HepG2 (cell line): ENCODE data around the gene MYOZ1. TPM values are rescaled to one million over a fixed set of nuclear protein-coding genes. Genes with fewer than 3 reads are reported as not detected.

Source experiments
- AFF4 ChIP-seq: sonication (generic); formaldehyde crosslinking; IDR thresholded peaks from 2 replicates; pipeline ENCODE4 v1.4.0; 2020; ENCODE audit warnings: missing genetic modification reagents
- CCDC6 ChIP-seq: sonication (generic); formaldehyde crosslinking; IDR thresholded peaks from 2 replicates; pipeline ENCODE4 v1.8.1; 2022; ENCODE audit warnings: mild to moderate bottlenecking, missing genetic modification reagents, moderate library complexity
- CHD4 ChIP-seq: fragments of 200-600 bp; sonication (generic); IDR thresholded peaks from 2 replicates; pipeline ENCODE4 v1.7.0; 2017; ENCODE audit warnings: mild to moderate bottlenecking, low read length, borderline replicate concordance
- FOXO4 ChIP-seq: sonication (generic); formaldehyde crosslinking; conservative IDR thresholded peaks from 2 replicates; pipeline ENCODE4 v1.8.1; 2023; ENCODE audit warnings: missing genetic modification reagents
- HMGA1 ChIP-seq: sonication (generic); formaldehyde crosslinking; conservative IDR thresholded peaks from 2 replicates; pipeline ENCODE4 v1.4.0; 2020; ENCODE audit warnings: missing genetic modification reagents
- ISL2 ChIP-seq: sonication (generic); formaldehyde crosslinking; IDR thresholded peaks from 2 replicates; pipeline ENCODE4 v1.5.0; 2020; ENCODE audit warnings: missing genetic modification reagents
- JUNB ChIP-seq: sonication (generic); formaldehyde crosslinking; IDR thresholded peaks from 2 replicates; pipeline ENCODE4 v1.8.0; 2022; ENCODE audit warnings: missing genetic modification reagents, mild to moderate bottlenecking, borderline replicate concordance
- MAFG ChIP-seq: sonication (generic); formaldehyde crosslinking; IDR thresholded peaks from 2 replicates; pipeline ENCODE4 v1.5.1; 2020; ENCODE audit warnings: mild to moderate bottlenecking, missing genetic modification reagents
- REXO4 ChIP-seq: sonication (generic); formaldehyde crosslinking; IDR thresholded peaks from 2 replicates; pipeline ENCODE4 v1.8.0; 2022; ENCODE audit warnings: missing genetic modification reagents, mild to moderate bottlenecking, borderline replicate concordance
- SUZ12 ChIP-seq: fragments of 150-350 bp; IDR thresholded peaks from 2 replicates; pipeline ENCODE4 v1.6.1; 2014; ENCODE audit warnings: low read depth, low read length
- TSC22D2 ChIP-seq: sonication (generic); formaldehyde crosslinking; IDR thresholded peaks from 2 replicates; pipeline ENCODE4 v1.5.1; 2020; ENCODE audit warnings: missing genetic modification reagents, mild to moderate bottlenecking, borderline replicate concordance
- ZNF264 ChIP-seq: sonication (generic); formaldehyde crosslinking; IDR thresholded peaks from 2 replicates; pipeline ENCODE4 v1.4.0; 2020; ENCODE audit warnings: missing genetic modification reagents
- ZNF432 ChIP-seq: sonication (generic); formaldehyde crosslinking; IDR thresholded peaks from 2 replicates; pipeline ENCODE4 v1.5.0; 2020; ENCODE audit warnings: missing genetic modification reagents, mild to moderate bottlenecking, borderline replicate concordance
- ZNF616 ChIP-seq: sonication (generic); formaldehyde crosslinking; IDR thresholded peaks from 2 replicates; pipeline ENCODE4 v1.5.0; 2020; ENCODE audit warnings: low read depth, mild to moderate bottlenecking, missing genetic modification reagents
- ZNF674 ChIP-seq: sonication (generic); formaldehyde crosslinking; IDR thresholded peaks from 2 replicates; pipeline ENCODE4 v1.5.0; 2020; ENCODE audit warnings: low read depth, mild to moderate bottlenecking, missing genetic modification reagents
- ZNF775 ChIP-seq: sonication (generic); formaldehyde crosslinking; IDR thresholded peaks from 2 replicates; pipeline ENCODE4 v1.4.0; 2020; ENCODE audit warnings: missing genetic modification reagents, mild to moderate bottlenecking, moderate library complexity, borderline replicate concordance
- polyA plus RNA-seq, 8 experiments: library from polyadenylated mRNA; depleted of rRNA in 3 of 8; stranded (reverse) in 7 of 8; unstranded in 1 of 8; fragments of >200 nt; fragmentation: Illumina TruSeq in 4 of 8; extraction: Trizol in 4 of 8; gene quantifications; 2 replicates each; pipeline versions ENCODE4 v1.2.1 to v1.2.3, GENCODE V29; 2011 to 2016; ENCODE audit warnings: low read depth in 4 of 8, missing spikeins in 1 of 8, mixed read lengths in 1 of 8; ENCODE audit not compliant: insufficient read depth in 1 of 8
- total RNA-seq, 5 experiments: library from RNA; depleted of rRNA; stranded (reverse); fragments of >200 nt; fragmentation: Illumina TruSeq; extraction: Trizol; gene quantifications; 2 replicates each; pipeline ENCODE4 v1.2.3, GENCODE V29; 2016; ENCODE audit warnings: low read depth in 1 of 5
- TF ChIP-seq, protein P1 (sequence below), 2 experiments: sonication (generic) in 1 of 2; formaldehyde crosslinking in 1 of 2; IDR thresholded peaks; 2 replicates each; pipeline versions ENCODE4 v1.4.0 to v1.6.1; 2018 to 2020; ENCODE audit warnings: missing genetic modification reagents in 2 of 2, borderline replicate concordance in 1 of 2, low read depth in 1 of 2, mild to moderate bottlenecking in 1 of 2, missing biosample characterization in 1 of 2
- TF ChIP-seq, protein P2 (sequence below): sonication (generic); formaldehyde crosslinking; IDR thresholded peaks from 2 replicates; pipeline ENCODE4 v1.8.1; 2023; ENCODE audit warnings: mild to moderate bottlenecking, missing genetic modification reagents
- TF ChIP-seq, protein P3 (sequence below): sonication (generic); formaldehyde crosslinking; IDR thresholded peaks from 2 replicates; pipeline ENCODE4 v1.9.0; 2021; ENCODE audit warnings: missing genetic modification reagents, borderline replicate concordance

MYOZ1 gene
- total and polyA plus RNA-seq, 2 of the 13 experiments (the other 11 are each of a cell fraction or from before 2014, with no cell fraction given) = not detected

DNA sequence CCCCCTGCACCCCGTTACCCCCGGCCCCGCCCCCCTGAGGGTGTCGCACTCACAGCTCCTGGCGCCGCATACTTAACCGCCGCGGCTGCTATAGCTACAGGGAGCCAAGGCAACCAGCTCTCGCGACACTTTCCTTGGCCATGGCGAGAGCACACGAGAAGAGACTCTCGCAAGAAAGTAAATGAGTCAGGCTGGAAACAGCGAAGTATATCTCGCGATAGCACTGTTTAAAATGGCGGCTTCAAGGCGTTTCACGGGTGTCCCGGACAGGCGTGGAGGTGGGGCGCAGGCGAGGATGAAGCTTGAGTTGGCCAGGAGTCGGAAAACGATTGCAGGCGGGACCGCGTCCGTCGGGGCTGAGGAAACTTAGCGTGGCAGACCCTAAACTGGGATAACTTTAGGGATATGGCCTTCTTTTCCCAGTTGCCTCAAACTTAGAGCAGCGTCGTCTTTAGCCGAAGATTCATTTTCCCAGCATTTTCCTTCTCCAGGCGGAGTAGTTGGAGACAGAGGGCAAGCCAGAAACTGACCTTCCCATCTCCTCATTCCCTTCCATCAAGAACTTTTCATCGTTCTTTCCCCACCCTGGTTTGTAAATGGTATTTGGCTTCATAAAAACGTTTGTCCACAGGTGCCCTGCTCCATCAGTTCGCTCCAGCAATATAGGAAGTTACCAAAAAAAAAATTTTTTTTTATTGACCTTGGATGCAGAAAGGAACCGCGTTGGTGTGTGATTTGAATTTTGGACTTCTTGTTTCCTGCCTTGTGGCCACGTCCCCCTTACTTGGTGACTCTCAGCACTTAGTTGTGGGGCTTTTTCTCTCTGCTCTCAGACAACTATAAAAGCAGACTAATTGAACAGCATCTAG is 15.2 kb downstream of the MYOZ1 start (continued):
- no peak for TF ChIP-seq AFF4 (CRISPR knock-in tag)
- TF ChIP-seq TSC22D2 (CRISPR knock-in tag) = no peak
- no peak for TF ChIP-seq ZNF432
- no peak for TF ChIP-seq ISL2 (CRISPR knock-in tag)
- TF ChIP-seq ZNF616 (CRISPR knock-in tag) = peak; percentile 62; the same call in 1 of the 2 replicates
- TF ChIP-seq ZNF775 (CRISPR knock-in tag) = no peak
- TF ChIP-seq FOXO4 (CRISPR knock-in tag) = no peak
- TF ChIP-seq MAFG (CRISPR knock-in tag) = no peak
- no peak for TF ChIP-seq HMGA1
- TF ChIP-seq CCDC6 (CRISPR knock-in tag) = no peak
- no peak for TF ChIP-seq CHD4
- TF ChIP-seq, protein P1, sequence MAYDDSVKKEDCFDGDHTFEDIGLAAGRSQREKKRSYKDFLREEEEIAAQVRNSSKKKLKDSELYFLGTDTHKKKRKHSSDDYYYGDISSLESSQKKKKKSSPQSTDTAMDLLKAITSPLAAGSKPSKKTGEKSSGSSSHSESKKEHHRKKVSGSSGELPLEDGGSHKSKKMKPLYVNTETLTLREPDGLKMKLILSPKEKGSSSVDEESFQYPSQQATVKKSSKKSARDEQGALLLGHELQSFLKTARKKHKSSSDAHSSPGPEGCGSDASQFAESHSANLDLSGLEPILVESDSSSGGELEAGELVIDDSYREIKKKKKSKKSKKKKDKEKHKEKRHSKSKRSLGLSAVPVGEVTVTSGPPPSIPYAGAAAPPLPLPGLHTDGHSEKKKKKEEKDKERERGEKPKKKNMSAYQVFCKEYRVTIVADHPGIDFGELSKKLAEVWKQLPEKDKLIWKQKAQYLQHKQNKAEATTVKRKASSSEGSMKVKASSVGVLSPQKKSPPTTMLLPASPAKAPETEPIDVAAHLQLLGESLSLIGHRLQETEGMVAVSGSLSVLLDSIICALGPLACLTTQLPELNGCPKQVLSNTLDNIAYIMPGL (CRISPR knock-in tag; IDR thresholded peaks at IDR 0.05; ENCODE audit: borderline replicate concordance in 1 of 2, low read depth in 1 of 2) = peak in 1 of 2 experiments; percentile 40; a peak in 2 of 4 replicates
- TF ChIP-seq, protein P2, sequence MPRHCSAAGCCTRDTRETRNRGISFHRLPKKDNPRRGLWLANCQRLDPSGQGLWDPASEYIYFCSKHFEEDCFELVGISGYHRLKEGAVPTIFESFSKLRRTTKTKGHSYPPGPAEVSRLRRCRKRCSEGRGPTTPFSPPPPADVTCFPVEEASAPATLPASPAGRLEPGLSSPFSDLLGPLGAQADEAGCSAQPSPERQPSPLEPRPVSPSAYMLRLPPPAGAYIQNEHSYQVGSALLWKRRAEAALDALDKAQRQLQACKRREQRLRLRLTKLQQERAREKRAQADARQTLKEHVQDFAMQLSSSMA = no peak
- TF ChIP-seq JUNB (CRISPR knock-in tag) = no peak
- TF ChIP-seq, protein P3, sequence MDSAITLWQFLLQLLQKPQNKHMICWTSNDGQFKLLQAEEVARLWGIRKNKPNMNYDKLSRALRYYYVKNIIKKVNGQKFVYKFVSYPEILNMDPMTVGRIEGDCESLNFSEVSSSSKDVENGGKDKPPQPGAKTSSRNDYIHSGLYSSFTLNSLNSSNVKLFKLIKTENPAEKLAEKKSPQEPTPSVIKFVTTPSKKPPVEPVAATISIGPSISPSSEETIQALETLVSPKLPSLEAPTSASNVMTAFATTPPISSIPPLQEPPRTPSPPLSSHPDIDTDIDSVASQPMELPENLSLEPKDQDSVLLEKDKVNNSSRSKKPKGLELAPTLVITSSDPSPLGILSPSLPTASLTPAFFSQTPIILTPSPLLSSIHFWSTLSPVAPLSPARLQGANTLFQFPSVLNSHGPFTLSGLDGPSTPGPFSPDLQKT (CRISPR knock-in tag) = no peak
- no peak for TF ChIP-seq ZNF674 (CRISPR knock-in tag)
- no peak for TF ChIP-seq REXO4
- TF ChIP-seq ZNF264 (CRISPR knock-in tag) = 0 out of 2 replicates have a peak, but pooled peaks have one; percentile 16
- TF ChIP-seq SUZ12 = no peak
